ENCODE data around the gene NAV2.
"Not testable (repeated sequence)": the region's sequence is repeated elsewhere in the genome, so short reads cannot be mapped to it uniquely, and the experiment has no call there.

Gene NAV2

DNA sequence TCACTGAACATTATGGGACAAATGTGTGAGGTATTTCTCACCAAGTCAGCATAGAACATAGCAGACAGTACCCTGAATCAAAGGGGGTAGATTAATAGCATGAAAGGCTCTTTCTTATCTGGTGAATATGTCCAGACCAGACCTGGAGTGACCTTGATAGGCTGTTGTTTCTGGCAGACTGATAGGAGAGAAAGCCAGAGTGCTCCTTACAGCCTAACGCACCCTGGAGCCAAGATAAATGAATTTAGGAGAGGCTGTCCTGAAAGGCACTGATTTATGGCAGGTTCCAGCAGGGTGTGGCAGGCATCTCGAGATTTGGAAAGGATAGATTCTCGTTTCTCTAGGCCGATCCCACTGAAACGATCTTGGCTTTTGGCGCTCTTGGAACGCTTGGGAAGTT is 243.0 kb downstream of the NAV2 start:
- no peak overlapping the region for H3K4me2 ChIP-seq (ENCODE audit: low read length)
- no peaks in the 10 kb centered on the region for H3K27me3 ChIP-seq (ENCODE audit: control insufficient read depth, insufficient read depth, low read length)
- peaks cover 52% of the 10 kb centered on the region for H3K4me1 ChIP-seq (ENCODE audit: control insufficient read depth, insufficient read depth, low read length)
- peaks cover 71% of the 10 kb centered on the region for H3K36me3 ChIP-seq (ENCODE audit: insufficient read depth, low read length)
- H3K9ac ChIP-seq (ENCODE audit: low read depth, low read length), result no peak overlapping the region
- H3K9me3 ChIP-seq (replicated peaks; ENCODE audit: low read length), result no peaks in the 10 kb centered on the region
- no peak overlapping the region for H3K4me3 ChIP-seq (ENCODE audit: low read length)

- Histone ChIP-seq H3K4me2 (ENCODE audit: low read length) (no peak overlapping the region), H3K4me1 (ENCODE audit: control insufficient read depth, insufficient read depth, low read length) (peaks cover 52% of the 10 kb centered on the region), H3K27me3 (ENCODE audit: control insufficient read depth, insufficient read depth, low read length) (no peaks in the 10 kb centered on the region), H3K4me3 (ENCODE audit: low read length) (no peak overlapping the region), H3K9me3 (replicated peaks; ENCODE audit: low read length) (no peaks in the 10 kb centered on the region), H3K36me3 (ENCODE audit: insufficient read depth, low read length) (peaks cover 68% of the 10 kb centered on the region), H3K9ac (ENCODE audit: low read depth, low read length) (no peak overlapping the region)
Measured at GRCh38 chr11:19956228-19956627, 243.6 kb downstream of the NAV2 start.

GRCh38 chr11:19957294-19957943 is 244.8 kb downstream of the NAV2 start:
- H3K9me3 ChIP-seq (replicated peaks; ENCODE audit: low read length), result no peaks in the 10 kb centered on the region
- H3K9ac ChIP-seq (ENCODE audit: low read depth, low read length), result no peak overlapping the region
- peaks cover 70% of the 10 kb centered on the region for H3K36me3 ChIP-seq (ENCODE audit: insufficient read depth, low read length)
- H3K4me3 ChIP-seq (ENCODE audit: low read length), result no peak overlapping the region
- H3K27me3 ChIP-seq (ENCODE audit: control insufficient read depth, insufficient read depth, low read length), result no peaks in the 10 kb centered on the region
- peaks cover 43% of the 10 kb centered on the region for H3K4me1 ChIP-seq (ENCODE audit: control insufficient read depth, insufficient read depth, low read length)
- no peak overlapping the region for H3K4me2 ChIP-seq (ENCODE audit: low read length)

DNA sequence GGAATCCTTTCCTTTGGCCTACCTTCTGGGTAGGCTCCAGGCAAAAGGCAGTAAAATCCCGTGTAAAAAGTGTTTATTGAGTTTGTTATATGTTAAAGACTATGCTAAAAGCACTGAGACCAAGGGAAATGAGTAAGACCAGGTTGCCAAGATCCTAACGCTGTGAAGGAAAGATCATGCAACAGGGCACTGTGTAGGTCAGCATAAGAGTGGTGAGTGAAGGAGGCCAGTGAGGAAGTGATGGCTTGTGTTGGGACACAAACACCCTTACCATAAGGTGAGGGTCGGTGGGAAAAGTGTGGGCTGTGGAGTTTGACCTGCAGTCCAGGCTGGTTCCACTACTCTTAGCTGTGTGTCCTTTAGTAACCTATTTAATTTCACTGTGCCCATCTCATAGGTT is 245.6 kb downstream of the NAV2 start:
- Histone ChIP-seq H3K9me3 (replicated peaks; ENCODE audit: low read length) (no peaks in the 10 kb centered on the region), H3K36me3 (ENCODE audit: insufficient read depth, low read length) (peaks cover 72% of the 10 kb centered on the region), H3K27me3 (ENCODE audit: control insufficient read depth, insufficient read depth, low read length) (no peaks in the 10 kb centered on the region), H3K9ac (ENCODE audit: low read depth, low read length) (no peak overlapping the region), H3K4me3 (ENCODE audit: low read length) (no peak overlapping the region), H3K4me1 (ENCODE audit: control insufficient read depth, insufficient read depth, low read length) (peaks cover 40% of the 10 kb centered on the region), H3K4me2 (ENCODE audit: low read length) (no peak overlapping the region)

DNA sequence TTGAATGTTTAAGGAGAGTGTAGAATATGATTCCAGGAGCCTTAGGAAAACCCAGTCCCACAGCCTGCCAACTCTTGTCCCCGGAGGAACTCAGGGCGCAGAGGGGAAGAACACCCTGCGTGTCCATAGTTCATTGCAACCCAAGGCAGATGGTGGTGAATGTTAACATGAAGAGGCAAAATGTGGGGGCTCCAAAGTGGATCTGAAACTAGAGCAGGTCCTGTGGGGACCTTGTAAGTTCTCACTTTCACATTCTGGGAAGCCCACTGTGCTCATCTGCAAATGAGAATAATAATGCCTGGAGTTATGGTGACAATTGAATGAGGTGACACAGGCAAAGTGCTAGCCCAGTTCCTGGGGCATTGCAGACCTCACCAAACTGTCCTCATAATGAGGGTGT is 246.6 kb downstream of the NAV2 start:
- Histone ChIP-seq H3K4me1 (ENCODE audit: control insufficient read depth, insufficient read depth, low read length) (peaks cover 32% of the 10 kb centered on the region), H3K9ac (ENCODE audit: low read depth, low read length) (no peak overlapping the region), H3K27me3 (ENCODE audit: control insufficient read depth, insufficient read depth, low read length) (no peaks in the 10 kb centered on the region), H3K4me3 (ENCODE audit: low read length) (no peak overlapping the region), H3K4me2 (ENCODE audit: low read length) (no peak overlapping the region), H3K9me3 (replicated peaks; ENCODE audit: low read length) (no peaks in the 10 kb centered on the region), H3K36me3 (ENCODE audit: insufficient read depth, low read length) (peaks cover 78% of the 10 kb centered on the region)

- Histone ChIP-seq H3K4me1 (ENCODE audit: control insufficient read depth, insufficient read depth, low read length) (peaks cover 28% of the 10 kb centered on the region), H3K4me3 (ENCODE audit: low read length) (no peak overlapping the region), H3K9me3 (replicated peaks; ENCODE audit: low read length) (no peaks in the 10 kb centered on the region), H3K9ac (ENCODE audit: low read depth, low read length) (no peak overlapping the region), H3K36me3 (ENCODE audit: insufficient read depth, low read length) (peaks cover 80% of the 10 kb centered on the region), H3K27me3 (ENCODE audit: control insufficient read depth, insufficient read depth, low read length) (no peaks in the 10 kb centered on the region), H3K4me2 (ENCODE audit: low read length) (no peak overlapping the region)
Measured at GRCh38 chr11:19959648-19960059, 247.0 kb downstream of the NAV2 start.

DNA sequence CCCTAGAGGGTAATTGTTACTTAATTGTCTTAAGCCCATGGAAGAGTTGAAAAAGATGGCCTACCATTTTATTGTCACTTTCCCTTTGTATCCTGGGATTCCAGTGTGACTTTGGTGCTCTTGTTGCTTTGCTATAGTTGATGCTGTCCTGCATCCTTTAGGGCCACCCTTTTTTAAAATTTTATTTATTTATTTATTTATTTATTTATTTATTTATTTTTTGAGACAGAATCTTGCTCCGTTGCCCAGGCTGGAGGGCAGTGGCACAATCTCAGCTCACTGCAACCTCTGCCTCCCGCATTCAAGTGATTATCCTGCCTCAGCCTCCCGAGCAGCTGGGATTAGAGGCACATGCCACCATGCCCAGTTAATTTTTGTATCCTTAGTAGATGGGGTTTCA is 247.8 kb downstream of the NAV2 start:
- peaks cover 23% of the 10 kb centered on the region for H3K4me1 ChIP-seq (ENCODE audit: control insufficient read depth, insufficient read depth, low read length)
- H3K9ac ChIP-seq (ENCODE audit: low read depth, low read length); H3K9me3 ChIP-seq (replicated peaks; ENCODE audit: low read length); H3K27me3 ChIP-seq (ENCODE audit: control insufficient read depth, insufficient read depth, low read length); H3K4me3 ChIP-seq (ENCODE audit: low read length); H3K4me2 ChIP-seq (ENCODE audit: low read length): not testable (repeated sequence)
- H3K36me3 ChIP-seq (ENCODE audit: insufficient read depth, low read length), result peaks cover 80% of the 10 kb centered on the region

- no peak overlapping the region for H3K4me3 ChIP-seq (ENCODE audit: low read length)
- H3K36me3 ChIP-seq (ENCODE audit: insufficient read depth, low read length), result peaks cover 81% of the 10 kb centered on the region
- H3K4me2 ChIP-seq (ENCODE audit: low read length), result no peak overlapping the region
- peaks cover 20% of the 10 kb centered on the region for H3K4me1 ChIP-seq (ENCODE audit: control insufficient read depth, insufficient read depth, low read length)
- no peak overlapping the region for H3K9ac ChIP-seq (ENCODE audit: low read depth, low read length)
- H3K9me3 ChIP-seq (replicated peaks; ENCODE audit: low read length), result no peaks in the 10 kb centered on the region
- H3K27me3 ChIP-seq (ENCODE audit: control insufficient read depth, insufficient read depth, low read length), result no peaks in the 10 kb centered on the region
Measured at GRCh38 chr11:19961225-19961624, 248.6 kb downstream of the NAV2 start.

- Histone ChIP-seq H3K4me2 (ENCODE audit: low read length) (no peak overlapping the region), H3K27me3 (ENCODE audit: control insufficient read depth, insufficient read depth, low read length) (no peaks in the 10 kb centered on the region), H3K9ac (ENCODE audit: low read depth, low read length) (peak overlapping the region; percentile 26), H3K4me1 (ENCODE audit: control insufficient read depth, insufficient read depth, low read length) (peaks cover 10% of the 10 kb centered on the region), H3K9me3 (replicated peaks; ENCODE audit: low read length) (no peaks in the 10 kb centered on the region), H3K36me3 (ENCODE audit: insufficient read depth, low read length) (peaks cover 81% of the 10 kb centered on the region), H3K4me3 (ENCODE audit: low read length) (no peak overlapping the region)
Measured at GRCh38 chr11:19962053-19962800, 249.6 kb downstream of the NAV2 start.

DNA sequence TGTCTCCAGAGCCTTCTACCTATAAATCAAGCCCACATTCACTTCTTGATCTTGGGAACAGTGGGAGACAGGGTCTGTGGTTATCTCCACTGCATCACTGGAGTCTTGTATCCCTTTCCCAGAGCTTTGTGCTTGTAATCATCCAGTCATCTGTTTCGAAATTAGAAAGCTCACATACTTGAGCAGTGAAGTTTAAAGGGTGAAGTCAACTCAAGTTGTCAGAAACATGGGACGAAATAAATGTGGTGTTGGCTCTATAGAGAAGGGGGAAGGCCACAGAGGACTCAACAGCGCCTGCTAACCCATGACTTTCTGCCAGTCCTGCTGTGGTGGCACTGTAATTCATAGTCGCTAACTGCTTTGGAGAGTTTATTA is 250.2 kb downstream of the NAV2 start:
- peaks cover 82% of the 10 kb centered on the region for H3K36me3 ChIP-seq (ENCODE audit: insufficient read depth, low read length)
- no peak overlapping the region for H3K4me3 ChIP-seq (ENCODE audit: low read length)
- no peaks in the 10 kb centered on the region for H3K9me3 ChIP-seq (replicated peaks; ENCODE audit: low read length)
- peaks cover 6% of the 10 kb centered on the region for H3K4me1 ChIP-seq (ENCODE audit: control insufficient read depth, insufficient read depth, low read length)
- no peaks in the 10 kb centered on the region for H3K27me3 ChIP-seq (ENCODE audit: control insufficient read depth, insufficient read depth, low read length)
- peak overlapping the region; percentile 15 for H3K9ac ChIP-seq (ENCODE audit: low read depth, low read length)
- no peak overlapping the region for H3K4me2 ChIP-seq (ENCODE audit: low read length)

- H3K27me3 ChIP-seq (ENCODE audit: control insufficient read depth, insufficient read depth, low read length), result no peaks in the 10 kb centered on the region
- H3K4me1 ChIP-seq (ENCODE audit: control insufficient read depth, insufficient read depth, low read length), result peaks cover 6% of the 10 kb centered on the region
- H3K36me3 ChIP-seq (ENCODE audit: insufficient read depth, low read length), result peaks cover 80% of the 10 kb centered on the region
- H3K4me2 ChIP-seq (ENCODE audit: low read length), result no peak overlapping the region
- no peak overlapping the region for H3K4me3 ChIP-seq (ENCODE audit: low read length)
- no peaks in the 10 kb centered on the region for H3K9me3 ChIP-seq (replicated peaks; ENCODE audit: low read length)
- H3K9ac ChIP-seq (ENCODE audit: low read depth, low read length), result no peak overlapping the region
Measured at GRCh38 chr11:19963697-19964387, 251.2 kb downstream of the NAV2 start.

Data from skeletal muscle satellite cell (primary cell).